CD4-positive, alpha-beta T cell treated with Interleukin-4 for 1 hour (primary cell): ENCODE measurements around the gene SYNGR3.

Experiments
- DNase-seq, 2 donors: peaks; one replicate each; pipeline ENCODE4 v3.0.0-alpha.2; 2020 to 2022

SYNGR3 gene

GRCh38 chr16:1997494-1998359 lies 8.0 kb downstream of the SYNGR3 start:
- no peak for DNase-seq

DNA sequence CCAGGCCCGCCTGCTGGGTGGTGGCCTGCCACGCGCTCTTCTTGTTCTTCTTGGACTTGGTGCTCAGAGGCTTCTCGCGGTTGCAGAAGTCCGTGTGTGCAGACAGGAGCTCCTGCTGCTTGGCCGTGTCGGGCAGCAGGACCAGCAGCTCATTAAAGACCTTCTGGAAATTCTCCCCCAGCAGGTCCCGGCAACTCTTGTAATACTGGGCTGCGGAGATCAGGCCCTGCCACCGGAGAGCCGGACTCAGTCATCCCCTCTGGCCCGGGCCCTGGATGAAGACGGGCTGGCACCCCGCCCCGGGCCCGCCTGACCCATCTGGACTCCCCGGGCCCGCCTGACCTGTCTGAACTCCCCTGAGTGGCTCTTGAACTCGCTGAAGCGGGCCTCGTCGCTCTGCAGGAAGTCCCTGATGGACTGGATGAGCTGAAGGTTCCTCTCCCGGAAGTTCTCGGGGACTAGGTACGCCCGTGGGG lies 8.6 kb downstream of the SYNGR3 start:
- no peak for DNase-seq

GRCh38 chr16:1998852-1999801 lies 9.4 kb downstream of the SYNGR3 start:
- DNase-seq = no peak

GRCh38 chr16:1999866-2000514 lies 10.2 kb downstream of the SYNGR3 start:
- no peak for DNase-seq

DNA sequence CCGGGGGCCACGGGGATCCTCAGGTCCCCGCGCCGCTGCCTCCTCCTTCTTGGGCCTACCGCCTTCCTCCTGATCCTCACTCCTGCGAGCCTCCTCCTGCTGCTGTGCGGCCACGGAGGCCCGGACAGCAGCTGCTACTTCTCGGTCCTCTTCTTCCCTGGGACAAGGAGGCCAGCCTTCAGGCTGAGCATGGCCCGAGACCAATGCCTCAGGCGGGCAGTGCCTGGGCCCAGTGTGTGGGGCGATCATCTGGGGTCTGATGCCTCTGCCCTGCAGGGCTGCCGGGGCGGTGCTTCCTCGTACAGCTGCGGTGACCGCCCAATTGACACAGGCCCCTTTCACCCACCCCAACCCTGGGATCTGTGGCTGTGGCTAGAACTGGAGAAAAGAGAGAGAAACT lies 11.3 kb downstream of the SYNGR3 start:
- no peak for DNase-seq

- DNase-seq = no peak
Measured at GRCh38 chr16:2001456-2002355, 11.9 kb downstream of the SYNGR3 start.

GRCh38 chr16:2002406-2003230 lies 12.8 kb downstream of the SYNGR3 start:
- no peak for DNase-seq

DNA sequence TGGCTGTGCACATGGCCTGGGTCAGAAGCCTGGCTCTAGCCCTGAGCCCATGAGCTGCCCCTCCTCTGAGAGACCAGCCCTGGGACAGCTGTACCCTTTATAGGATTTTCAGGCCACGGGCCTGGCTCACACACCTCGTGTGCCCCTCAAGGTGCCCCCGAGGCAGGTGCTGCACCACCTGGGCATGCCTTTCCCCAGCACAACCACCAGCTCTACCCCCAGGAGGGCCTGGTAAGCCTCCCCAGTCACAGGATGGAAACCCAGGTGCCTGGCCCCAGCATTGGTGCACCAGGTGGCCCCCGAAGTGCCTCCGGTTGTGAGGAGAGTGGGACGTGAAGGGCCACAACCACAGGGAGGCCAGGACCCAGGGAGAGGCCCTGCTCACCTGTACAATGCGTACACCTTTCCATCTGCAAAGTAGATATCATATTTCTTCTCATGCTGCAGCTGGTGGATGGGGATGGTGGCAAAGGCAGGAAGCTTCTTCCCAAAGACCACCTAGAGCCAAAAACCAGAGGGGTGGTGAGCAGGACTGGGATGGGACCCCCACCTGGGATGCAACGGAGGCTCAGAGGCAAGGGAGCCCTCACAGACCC lies 13.6 kb downstream of the SYNGR3 start:
- DNase-seq = no peak

DNA sequence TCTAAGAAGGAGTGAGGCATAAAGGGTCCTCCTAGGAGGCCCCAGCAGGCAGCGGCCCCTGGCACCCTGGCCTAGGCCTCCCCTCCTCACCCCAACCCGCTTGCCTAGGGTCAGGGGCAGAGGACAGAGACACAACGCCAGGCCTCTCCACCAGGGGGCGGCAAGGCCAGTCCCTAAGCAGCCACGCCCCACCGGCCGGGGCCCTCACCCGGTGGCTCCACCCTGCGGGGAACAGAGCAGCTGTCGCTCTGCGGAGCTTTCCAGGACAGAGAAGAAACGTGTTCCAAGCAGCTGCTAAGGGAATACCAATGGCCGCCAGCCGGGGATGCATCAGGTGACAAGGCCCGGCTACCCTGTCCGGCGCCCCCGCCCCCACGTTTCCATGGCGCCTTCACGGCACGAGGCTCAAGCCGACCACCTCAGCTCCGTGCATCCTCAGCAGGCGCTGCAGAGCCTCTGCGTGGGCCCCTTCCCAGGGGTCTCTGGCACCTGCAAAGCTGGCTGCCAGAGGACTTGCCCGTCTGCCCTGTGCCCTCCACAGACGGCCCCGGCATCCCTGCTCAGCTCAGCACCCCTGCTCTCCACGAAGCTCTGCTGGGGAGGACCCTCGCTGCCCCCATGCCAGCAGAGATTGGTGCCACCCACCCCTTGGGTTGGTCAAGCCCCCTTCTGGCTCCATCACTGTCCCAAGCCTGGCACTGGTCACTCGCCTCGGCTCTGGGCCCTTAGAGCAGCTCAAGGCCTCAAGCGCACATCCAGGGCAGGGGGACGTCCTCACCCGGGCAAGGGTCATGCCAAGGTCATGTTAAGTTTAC lies 14.3 kb downstream of the SYNGR3 start:
- DNase-seq = peak; percentile 86 to 87

DNA sequence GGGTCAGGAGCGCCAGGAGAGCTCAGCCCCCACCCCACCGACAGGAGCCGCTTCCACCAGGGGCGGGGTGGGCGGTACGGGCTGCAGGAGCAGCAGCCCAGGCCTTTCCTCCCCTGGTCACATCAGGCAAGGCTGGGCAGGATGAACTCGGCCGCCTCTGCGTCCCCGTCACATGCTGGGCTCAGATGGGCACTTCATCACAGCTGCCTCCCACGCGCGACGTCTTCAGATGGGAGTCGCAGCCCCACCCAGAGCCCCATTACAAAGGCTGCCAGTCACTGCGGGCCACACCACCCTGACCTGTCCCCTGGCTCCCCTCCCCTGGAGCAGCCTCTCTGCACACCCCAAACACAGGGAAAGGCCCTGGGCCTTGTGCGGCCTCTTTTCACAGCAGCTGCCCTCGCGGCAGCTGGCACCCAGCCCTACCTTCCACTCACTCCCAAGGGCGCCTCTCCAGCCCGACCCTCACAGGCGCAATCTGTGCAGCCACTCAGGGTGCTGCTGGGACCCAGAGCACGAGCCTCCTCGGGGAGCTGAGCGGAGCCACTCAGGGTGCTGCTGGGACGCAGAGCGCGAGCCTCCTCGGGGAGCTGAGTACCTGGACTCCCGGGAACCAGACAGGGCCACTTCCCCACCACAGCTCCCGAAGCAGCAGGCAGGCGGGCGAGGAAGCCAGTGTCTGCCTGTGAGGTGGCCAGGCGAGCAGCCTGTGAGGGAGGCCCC lies 15.2 kb downstream of the SYNGR3 start:
- no peak for DNase-seq

DNA sequence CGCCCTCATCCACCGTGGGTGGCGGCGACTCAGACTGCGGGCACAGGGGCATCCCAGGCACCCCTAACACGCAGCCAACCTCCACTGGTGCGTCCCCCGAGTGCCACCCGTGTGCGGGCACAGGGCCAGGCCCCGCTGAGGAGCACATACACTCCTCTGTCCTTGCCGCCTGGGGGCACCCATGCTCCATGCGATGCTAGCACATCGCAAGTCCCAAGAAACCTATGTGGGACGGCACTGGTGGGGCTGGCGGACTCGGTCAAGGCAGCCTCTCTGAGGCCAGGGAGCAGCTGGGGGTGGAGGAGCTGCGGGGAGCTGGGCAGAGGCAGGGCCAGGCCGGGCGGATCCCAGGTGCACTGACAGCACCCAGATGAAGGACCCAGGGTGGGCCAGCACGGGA lies 15.9 kb downstream of the SYNGR3 start:
- DNase-seq = no peak

GRCh38 chr16:2006317-2006716 lies 16.5 kb downstream of the SYNGR3 start:
- no peak for DNase-seq

GRCh38 chr16:2007081-2007836 lies 17.5 kb downstream of the SYNGR3 start:
- DNase-seq = no peak

GRCh38 chr16:2008009-2008526 lies 18.3 kb downstream of the SYNGR3 start:
- DNase-seq = peak in 1 of 2 donors; percentile 23

GRCh38 chr16:2008631-2009163 lies 18.9 kb downstream of the SYNGR3 start:
- peak in 1 of 2 donors; percentile 27 for DNase-seq

- no peak for DNase-seq
Measured at GRCh38 chr16:2009164-2009711, 19.5 kb downstream of the SYNGR3 start.

DNA sequence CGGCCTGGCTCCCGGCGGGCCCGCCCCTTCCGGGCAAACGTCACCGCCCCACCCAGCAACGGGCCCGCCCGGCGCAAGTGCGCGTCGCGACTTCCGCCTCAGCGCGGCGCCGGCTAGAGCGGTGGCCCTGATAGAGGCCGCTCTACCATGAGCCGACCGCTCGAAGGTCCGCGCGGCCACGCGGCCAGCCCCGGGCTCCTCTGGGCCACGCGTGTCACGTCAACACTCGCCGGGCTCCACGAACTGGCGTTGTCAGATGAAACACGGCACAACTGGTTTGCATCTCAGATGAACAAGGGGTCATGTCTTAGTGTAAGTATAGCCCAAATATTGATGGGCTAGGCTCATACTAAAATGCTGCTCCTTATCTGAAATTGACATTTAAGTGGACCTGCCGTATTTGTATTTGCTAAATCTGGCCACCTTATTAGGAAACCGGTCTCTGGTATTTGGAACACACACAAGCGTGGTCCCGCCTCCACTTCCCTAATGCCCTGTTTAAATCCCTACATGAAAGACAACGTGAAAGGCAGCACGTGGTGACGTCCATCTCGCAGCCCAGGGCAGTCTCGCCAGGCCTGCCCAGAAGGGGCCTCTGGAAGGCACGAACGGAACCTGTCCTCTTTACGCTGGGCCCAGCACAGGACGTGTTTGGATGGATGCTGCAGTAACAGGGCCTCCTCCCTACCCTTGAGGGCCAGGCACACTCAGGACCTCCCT lies 20.2 kb downstream of the SYNGR3 start, which contains the start of gene ZNF598:
TSS of gene ZNF598 (minus strand) at position 31 of the 720 bp plus-strand sequence.
- DNase-seq = peak; percentile 80
